ENCODE measurements around the gene CBFA2T3.

DNA sequence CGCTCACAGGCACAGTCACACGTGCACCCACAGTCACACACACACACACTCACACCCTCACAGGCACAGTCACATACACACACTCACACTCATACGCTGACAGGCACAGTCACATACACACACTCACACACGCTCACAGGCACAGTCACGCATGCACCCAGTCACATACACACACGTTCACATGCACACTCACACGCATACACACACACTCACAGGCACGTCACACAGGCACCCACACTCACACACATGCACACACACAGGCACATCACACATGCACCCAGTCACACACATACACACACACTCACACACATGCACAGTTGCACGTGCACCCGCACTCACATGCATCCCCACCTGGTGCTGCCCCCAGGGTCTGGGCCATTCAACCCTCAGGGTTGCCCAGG is 46.1 kb upstream of the CBFA2T3 start:
- no peak for TF ChIP-seq ZNF274 (IDR thresholded peaks at IDR 0.05; ENCODE audit: low read depth, low read length)
- TF ChIP-seq SUZ12 (IDR thresholded peaks at IDR 0.05; ENCODE audit: extremely low read depth, insufficient read depth, insufficient read length) = no peak
- TF ChIP-seq YY1 (IDR thresholded peaks at IDR 0.05; ENCODE audit: insufficient read depth, insufficient read length) = no peak
